SU-DHL-6 (cell line): ENCODE data around the gene LHFPL6.

Experiments
- H2AFZ ChIP-seq: fragments of 200-600 bp; sonication (generic); 2 replicates; pipeline ENCODE4 v1.6.1; 2014; ENCODE audit warnings: low read depth, mild to moderate bottlenecking, moderate library complexity, mixed read lengths, antibody characterized with exemption, low read length; ENCODE audit not compliant: severe bottlenecking
- H3F3A ChIP-seq: fragments of 200-600 bp; shearing (Covaris generic); 2 replicates; pipeline ENCODE4 v1.6.0; 2016; ENCODE audit warnings: antibody characterized with exemption, mild to moderate bottlenecking; ENCODE audit not compliant: insufficient read depth
- H3K27ac ChIP-seq: fragments of 200-600 bp; sonication (generic); 2 replicates; pipeline ENCODE4 v1.5.1; 2016; ENCODE audit warnings: low read depth, mild to moderate bottlenecking, low read length, moderate library complexity, mixed read lengths
- H3K27me3 ChIP-seq: fragments of 200-600 bp; sonication (generic), shearing (Covaris generic); 2 replicates; pipeline ENCODE4 v1.6.0; 2014; ENCODE audit warnings: mild to moderate bottlenecking, low read length
- H3K36me3 ChIP-seq: fragments of 200-600 bp; sonication (generic); 2 replicates; pipeline ENCODE4 v1.6.1; 2014; ENCODE audit warnings: mild to moderate bottlenecking, low read length, mixed read lengths
- H3K4me2 ChIP-seq: fragments of 300-600, 200-600 bp; shearing (Covaris generic), sonication (generic); 2 replicates; pipeline ENCODE4 v1.6.0; 2014; ENCODE audit warnings: low read length, low read depth, mild to moderate bottlenecking; ENCODE audit not compliant: poor library complexity, severe bottlenecking
- H3K4me3 ChIP-seq: fragments of 200-600 bp; sonication (generic); 2 replicates; pipeline ENCODE4 v1.5.1; 2014; ENCODE audit warnings: antibody characterized with exemption, low read length, mild to moderate bottlenecking, mixed read lengths; ENCODE audit not compliant: insufficient read depth, poor library complexity, severe bottlenecking
- H3K79me2 ChIP-seq: fragments of 200-600 bp; sonication (generic); 2 replicates; pipeline ENCODE4 v1.6.1; 2014; ENCODE audit warnings: mild to moderate bottlenecking, low read length, moderate library complexity; ENCODE audit not compliant: insufficient read depth
- H3K9ac ChIP-seq: fragments of 200-600 bp; sonication (generic); 2 replicates; pipeline ENCODE4 v1.7.0; 2014; ENCODE audit warnings: mild to moderate bottlenecking, low read length
- H3K9me2 ChIP-seq: fragments of 200-600 bp; sonication (generic); replicated peaks from 2 replicates; pipeline ENCODE4 v1.6.1; 2014; ENCODE audit warnings: low read length; ENCODE audit not compliant: insufficient read depth
- H3K9me3 ChIP-seq: fragments of 200-600 bp; sonication (generic); 2 replicates; pipeline ENCODE4 v1.6.1; 2014; ENCODE audit warnings: low read length, mixed read lengths; ENCODE audit not compliant: insufficient read depth
- H4K20me1 ChIP-seq: fragments of 200-600 bp; sonication (generic); 2 replicates; pipeline ENCODE4 v1.6.1; 2014; ENCODE audit warnings: low read depth, mild to moderate bottlenecking, antibody characterized with exemption, low read length, moderate library complexity, mixed read lengths
- CTCF ChIP-seq: fragments of 200-600 bp; sonication (generic); IDR thresholded peaks from one replicate; pipeline ENCODE4 v1.5.1; 2017; ENCODE audit warnings: antibody characterized with exemption, mild to moderate bottlenecking, low read length, moderate library complexity; ENCODE audit not compliant: insufficient read depth, poor library complexity, severe bottlenecking
- EZH2phosphoT487 ChIP-seq: fragments of 200-600 bp; sonication (generic), shearing (Covaris generic); conservative IDR thresholded peaks from 2 replicates; pipeline ENCODE4 v1.6.1; 2018; ENCODE audit warnings: mild to moderate bottlenecking, antibody characterized with exemption, low read length, moderate library complexity, mixed read lengths

The LHFPL6 gene

DNA sequence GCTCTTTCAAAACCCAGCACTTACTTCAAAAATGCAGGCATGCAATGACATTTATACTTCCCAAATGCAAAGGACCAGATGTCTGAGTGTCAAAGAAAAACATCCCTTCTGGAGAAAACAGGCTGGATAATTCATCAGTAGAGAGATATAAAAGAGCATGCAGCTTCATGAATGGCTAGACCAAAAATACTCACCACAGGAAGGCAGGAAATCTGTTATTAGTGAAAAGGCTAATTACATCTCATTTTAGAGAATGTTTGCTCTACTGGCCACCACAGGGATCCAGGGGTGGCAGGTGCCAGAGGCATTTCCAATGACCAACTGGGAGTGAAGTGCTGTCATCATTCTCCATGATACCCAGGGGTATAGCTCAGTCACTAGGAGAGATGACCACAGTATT lies 106.5 kb downstream of the LHFPL6 start:
- Histone ChIP-seq H4K20me1 (no peaks in the 10 kb centered on the region), H3K9me3 (no peaks in the 10 kb centered on the region), H3K36me3 (no peaks in the 10 kb centered on the region), H3K4me3 (no peak overlapping the region), H3K79me2 (no peaks in the 10 kb centered on the region), H2AFZ (no peak overlapping the region), H3K9me2 (no peaks in the 10 kb centered on the region), H3K27ac (no peak overlapping the region), H3F3A (no peaks in the 10 kb centered on the region), H3K27me3 (no peaks in the 10 kb centered on the region), H3K9ac (no peak overlapping the region), H3K4me2 (no peak overlapping the region)
- no peak for TF ChIP-seq CTCF
- no peak for TF ChIP-seq EZH2phosphoT487

GRCh38 chr13:39494633-39495032 lies 108.4 kb downstream of the LHFPL6 start:
- H3K4me3 ChIP-seq: no peak overlapping the region
- no peaks in the 10 kb centered on the region for H3K9me2 ChIP-seq
- no peak overlapping the region for H3K27ac ChIP-seq
- no peak overlapping the region for H3K4me2 ChIP-seq
- no peaks in the 10 kb centered on the region for H3K79me2 ChIP-seq
- no peaks in the 10 kb centered on the region for H3K27me3 ChIP-seq
- no peaks in the 10 kb centered on the region for H3F3A ChIP-seq
- H4K20me1 ChIP-seq: no peaks in the 10 kb centered on the region
- no peak overlapping the region for H3K9ac ChIP-seq
- no peak overlapping the region for H2AFZ ChIP-seq
- no peaks in the 10 kb centered on the region for H3K9me3 ChIP-seq
- no peaks in the 10 kb centered on the region for H3K36me3 ChIP-seq
- TF ChIP-seq EZH2phosphoT487 (no peak), CTCF (no peak)

GRCh38 chr13:39494006-39494405 lies 109.0 kb downstream of the LHFPL6 start:
- Histone ChIP-seq H3K79me2 (no peaks in the 10 kb centered on the region), H3K4me3 (no peak overlapping the region), H3K9ac (no peak overlapping the region), H3K27me3 (no peaks in the 10 kb centered on the region), H3K4me2 (no peak overlapping the region), H3K27ac (no peak overlapping the region), H3K36me3 (no peaks in the 10 kb centered on the region), H3F3A (no peaks in the 10 kb centered on the region), H3K9me2 (no peaks in the 10 kb centered on the region), H4K20me1 (no peaks in the 10 kb centered on the region), H2AFZ (no peak overlapping the region), H3K9me3 (no peaks in the 10 kb centered on the region)
- TF ChIP-seq EZH2phosphoT487 (no peak), CTCF (no peak)
